DND-41 (cell line): ENCODE measurements around the gene DDRGK1.

Source experiments
- CTCF ChIP-seq: IDR thresholded peaks from 2 replicates; pipeline ENCODE4 v1.5.1; 2012; ENCODE audit warnings: borderline replicate concordance, low read length, moderate library complexity, mild to moderate bottlenecking; ENCODE audit not compliant: poor library complexity, severe bottlenecking; ENCODE audit errors: extremely low read depth
- EZH2 ChIP-seq: IDR thresholded peaks from 3 replicates; pipeline ENCODE4 v1.6.1; 2012; ENCODE audit warnings: borderline replicate concordance, low read depth, mild to moderate bottlenecking, moderate library complexity, low read length, inconsistent platforms; ENCODE audit not compliant: severe bottlenecking

- TF ChIP-seq EZH2 (no peak), CTCF (no peak)
Observed at GRCh38 chr20:3163099-3164042, 41.1 kb downstream of the DDRGK1 start.
